ENCODE measurements around the gene ITGAX.

GRCh38 chr16:31325171-31325570, 29.8 kb upstream of the ITGAX start:
- no peak for TF ChIP-seq CTCF (IDR thresholded peaks at IDR 0.05)
- TF ChIP-seq POLR2A (IDR thresholded peaks at IDR 0.05): no peak
